Adrenal gland (tissue), 12 donors: ENCODE measurements around the gene ARL3. TPM values are rescaled to one million over a fixed set of nuclear protein-coding genes. Genes with fewer than 3 reads are reported as not detected.
A peak's percentile ranks its signal among the peaks of the same experiment; 100 is the strongest.

Experiments
- DNase-seq, 7 donors: peaks; one replicate each; pipeline ENCODE4 v3.0.0-alpha.2; 2019 to 2020
- H3K27ac ChIP-seq, 5 donors: fragments of 200-600 bp; sonication (generic) in 4 of 5; 1 replicate in 3 of 5; 2 replicates in 2 of 5; pipeline versions ENCODE4 v1.5.1 to v1.8.0; 2016 to 2020; ENCODE audit warnings: mild to moderate bottlenecking in 1 of 5
- H3K27me3 ChIP-seq: fragments of 200-600 bp; 2 replicates; pipeline ENCODE4 v1.8.0; 2021
- H3K36me3 ChIP-seq, 2 donors: fragments of 200-600 bp; replicated peaks in 1 of 2; 1 replicate in 1 of 2; 2 replicates in 1 of 2; pipeline versions ENCODE4 v1.5.1 to v1.8.0; 2018 to 2022
- H3K4me1 ChIP-seq, 2 donors: fragments of 200-600 bp; replicated peaks in 1 of 2; 1 replicate in 1 of 2; 2 replicates in 1 of 2; pipeline versions ENCODE4 v1.5.1 to v1.8.0; 2018 to 2021
- H3K4me3 ChIP-seq, 4 donors: fragments of 200-600 bp; sonication (generic) in 3 of 4; one replicate each; pipeline ENCODE4 v1.5.1; 2016 to 2018
- H3K9me3 ChIP-seq, 3 donors: fragments of 200-600 bp; sonication (generic) in 1 of 3; replicated peaks in 1 of 3; 1 replicate in 2 of 3; 2 replicates in 1 of 3; pipeline versions ENCODE4 v1.5.1 to v1.8.0; 2016 to 2021
- CTCF ChIP-seq, 6 experiments: fragments of 450-650 bp in 4 of 6; fragments of 200-600 bp in 2 of 6; sonication (generic) in 1 of 6; IDR thresholded peaks; 1 replicate in 5 of 6; 2 replicates in 1 of 6; pipeline versions ENCODE4 v1.5.1 to v1.8.0; 2016 to 2021; ENCODE audit warnings: antibody characterized with exemption in 6 of 6, mild to moderate bottlenecking in 2 of 6, moderate library complexity in 1 of 6
- POLR2A ChIP-seq, 2 donors: fragments of 450-650 bp; IDR thresholded peaks; one replicate each; pipeline ENCODE4 v1.6.1; 2017; ENCODE audit warnings: antibody characterized with exemption in 2 of 2, mild to moderate bottlenecking in 2 of 2, moderate library complexity in 1 of 2
- WGBS, 4 donors: extraction: QIAGEN DNeasy Blood & Tissue Kit in 2 of 4; methylation state at CpG; one replicate each; pipeline versions ENCODE4 v1.1.5 to v1.1.7; 2013 to 2017; 5-methylcytosine and 5-hydroxymethylcytosine counted together
- intact Hi-C, 2 donors: fragments of 100-400 bp; cut with DNase I; formaldehyde crosslinking; loops; one replicate each; pipeline versions ENCODE4 v1.14.1 to v1.15.0; 2022 to 2023
- polyA plus RNA-seq, 3 donors: library from polyadenylated mRNA; stranded (reverse); fragments of 200-250 nt in 2 of 3; fragments of 350-450 nt in 1 of 3; fragmentation: Illumina TruSeq in 1 of 3; extraction: RNeasy Lipid Tissue Mini Kit (QIAGEN cat#74804) in 1 of 3; gene quantifications; one replicate each; pipeline ENCODE4 v1.2.3, GENCODE V29; 2013 to 2014
- total RNA-seq, 9 donors: library from RNA; depleted of rRNA in 4 of 9; stranded (reverse); fragments of >200 nt in 4 of 9; fragments of 120-200 nt in 1 of 9; fragmentation: NEBNext Ultra II Directional in 1 of 9; extraction: Animal tissue kit (Norgen Biotek cat#: 25700) in 1 of 9; gene quantifications; one replicate each; pipeline versions ENCODE4 v1.1.0 to v1.2.4, GENCODE V29; 2013 to 2023
- donor health status: healthy with polysubstance abuse.
- donor health status: Bipolar disorder and iron deficiency.
- donor health status: DM: yes; HTN: yes; CAD: no.
- donor health status: DM: no; HTN: no; CAD: no.
- donor health status: DM: no; HTN: no; CAD: no.
- donor health status: DM: yes; HTN: yes; CAD: no.

ARL3 gene
- total and polyA plus RNA-seq, 12 donors, result 4.8 to 20.5 (median 8.8) TPM

- DNase-seq, result no peak
- TF ChIP-seq POLR2A (IDR thresholded peaks at IDR 0.05) (no peak), CTCF (IDR thresholded peaks at IDR 0.05) (no peak)
- Histone ChIP-seq H3K9me3 (no peaks in the 10 kb centered on the region), H3K4me1 (peaks cover 0 to 23% of the 10 kb centered on the region in 2 donors), H3K27ac (no peak overlapping the region), H3K36me3 (no peaks in the 10 kb centered on the region), H3K27me3 (no peaks in the 10 kb centered on the region), H3K4me3 (no peak overlapping the region)
- 66 to 86% (median 76%) methylated on average over 2 of the region's 2 CpGs for WGBS, 4 donors
- intact Hi-C loops, result no loop called here
Observed at GRCh38 chr10:102741726-102742237, 27.6 kb upstream of the ARL3 start.

DNA sequence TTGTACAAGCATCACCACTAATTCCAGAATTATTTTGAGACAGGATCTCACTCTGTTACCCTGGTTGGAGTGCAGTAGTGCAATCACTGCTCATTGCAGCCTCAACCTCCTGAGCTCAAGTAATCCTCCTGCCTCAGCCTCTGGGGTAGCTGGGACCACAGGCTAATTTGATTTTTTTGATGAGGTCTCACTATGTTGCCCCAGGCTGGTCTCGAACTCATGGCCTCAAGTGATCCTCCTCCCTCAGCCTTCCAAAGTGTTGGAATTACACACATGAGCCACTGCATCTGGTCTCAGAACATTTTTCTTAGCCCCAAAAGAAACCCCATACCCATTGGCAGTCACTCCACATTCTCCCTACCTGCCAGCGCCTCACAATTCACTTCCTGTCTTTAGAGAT is 26.0 kb upstream of the ARL3 start:
- no peak overlapping the region for H3K27ac ChIP-seq
- intact Hi-C loops, result no loop called here
- H3K27me3 ChIP-seq, result no peaks in the 10 kb centered on the region
- 85 to 92% (median 86%) methylated on average over 2 of the region's 2 CpGs for WGBS, 4 donors
- peaks cover 0 to 9% of the 10 kb centered on the region in 2 donors for H3K4me1 ChIP-seq
- no peaks in the 10 kb centered on the region for H3K9me3 ChIP-seq
- TF ChIP-seq CTCF (IDR thresholded peaks at IDR 0.05) (no peak), POLR2A (IDR thresholded peaks at IDR 0.05) (no peak)
- DNase-seq, result no peak
- no peak overlapping the region for H3K4me3 ChIP-seq
- no peaks in the 10 kb centered on the region for H3K36me3 ChIP-seq

GRCh38 chr10:102738692-102739121 is 24.5 kb upstream of the ARL3 start:
- H3K27ac ChIP-seq, result peak overlapping the region in 1 of 5 donors; percentile 41
- no peaks in the 10 kb centered on the region for H3K27me3 ChIP-seq
- intact Hi-C loops, result loop anchor here (10.0 kb wide), 1 partner anchor 86 kb away; no protein-coding TSS in a partner anchor
- TF ChIP-seq POLR2A (IDR thresholded peaks at IDR 0.05) (no peak), CTCF (IDR thresholded peaks at IDR 0.05) (no peak)
- no peaks in the 10 kb centered on the region for H3K9me3 ChIP-seq
- H3K4me3 ChIP-seq, result no peak overlapping the region
- H3K4me1 ChIP-seq, result peaks cover 0 to 3% of the 10 kb centered on the region in 2 donors
- no peaks in the 10 kb centered on the region for H3K36me3 ChIP-seq
- no peak for DNase-seq

- Histone ChIP-seq H3K27ac (no peak overlapping the region), H3K9me3 (no peaks in the 10 kb centered on the region), H3K36me3 (peaks cover 0 to 4% of the 10 kb centered on the region in 2 donors), H3K27me3 (no peaks in the 10 kb centered on the region), H3K4me1 (peaks cover 0 to 10% of the 10 kb centered on the region in 2 donors), H3K4me3 (no peak overlapping the region)
- DNase-seq, result no peak
- 81 to 87% (median 85%) methylated on average over 9 of the region's 9 CpGs for WGBS, 4 donors
- intact Hi-C loops, result loop anchor here (10.0 kb wide), 1 partner anchor 90 kb away; no protein-coding TSS in a partner anchor
- no peak for TF ChIP-seq POLR2A (IDR thresholded peaks at IDR 0.05)
- TF ChIP-seq CTCF (IDR thresholded peaks at IDR 0.05), result no peak
Observed at GRCh38 chr10:102735065-102735562, 20.9 kb upstream of the ARL3 start.
